ENCODE data around the gene MZB1.

MZB1 gene

DNA sequence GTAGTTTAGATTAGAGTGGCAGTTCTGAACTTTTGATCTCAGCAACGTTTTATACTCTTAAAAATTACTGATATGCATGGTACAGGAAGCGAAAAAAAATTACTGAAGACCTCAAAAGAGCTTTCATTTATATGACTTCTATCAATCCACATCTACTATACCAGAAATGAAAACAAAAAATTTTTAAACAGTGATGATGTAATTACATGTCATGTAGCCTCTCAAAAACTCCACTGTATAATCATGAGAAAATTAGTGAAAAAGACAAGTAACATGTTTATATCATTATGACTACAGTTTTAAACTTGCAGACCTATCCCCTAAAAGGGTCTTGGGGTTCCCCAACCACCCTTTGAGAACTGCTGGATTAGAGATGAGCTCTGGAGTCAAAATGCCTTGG, 40.3 kb upstream of the MZB1 start:
- Histone ChIP-seq H3K36me3 (ENCODE audit: control insufficient read depth, insufficient read depth, low read length) (peaks cover 3% of the 10 kb centered on the region), H3K27me3 (replicated peaks; ENCODE audit: control insufficient read depth, insufficient read depth, low read length) (no peaks in the 10 kb centered on the region), H3K4me3 (replicated peaks; ENCODE audit: low read depth, low read length) (no peak overlapping the region)
- DNase-seq (ENCODE audit: extremely low read depth, insufficient read length): no peak
- TF ChIP-seq, protein P1, sequence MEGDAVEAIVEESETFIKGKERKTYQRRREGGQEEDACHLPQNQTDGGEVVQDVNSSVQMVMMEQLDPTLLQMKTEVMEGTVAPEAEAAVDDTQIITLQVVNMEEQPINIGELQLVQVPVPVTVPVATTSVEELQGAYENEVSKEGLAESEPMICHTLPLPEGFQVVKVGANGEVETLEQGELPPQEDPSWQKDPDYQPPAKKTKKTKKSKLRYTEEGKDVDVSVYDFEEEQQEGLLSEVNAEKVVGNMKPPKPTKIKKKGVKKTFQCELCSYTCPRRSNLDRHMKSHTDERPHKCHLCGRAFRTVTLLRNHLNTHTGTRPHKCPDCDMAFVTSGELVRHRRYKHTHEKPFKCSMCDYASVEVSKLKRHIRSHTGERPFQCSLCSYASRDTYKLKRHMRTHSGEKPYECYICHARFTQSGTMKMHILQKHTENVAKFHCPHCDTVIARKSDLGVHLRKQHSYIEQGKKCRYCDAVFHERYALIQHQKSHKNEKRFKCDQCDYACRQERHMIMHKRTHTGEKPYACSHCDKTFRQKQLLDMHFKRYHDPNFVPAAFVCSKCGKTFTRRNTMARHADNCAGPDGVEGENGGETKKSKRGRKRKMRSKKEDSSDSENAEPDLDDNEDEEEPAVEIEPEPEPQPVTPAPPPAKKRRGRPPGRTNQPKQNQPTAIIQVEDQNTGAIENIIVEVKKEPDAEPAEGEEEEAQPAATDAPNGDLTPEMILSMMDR (IDR thresholded peaks at IDR 0.05; ENCODE audit: insufficient read depth, low read length, poor library complexity, severe bottlenecking): no peak

DNA sequence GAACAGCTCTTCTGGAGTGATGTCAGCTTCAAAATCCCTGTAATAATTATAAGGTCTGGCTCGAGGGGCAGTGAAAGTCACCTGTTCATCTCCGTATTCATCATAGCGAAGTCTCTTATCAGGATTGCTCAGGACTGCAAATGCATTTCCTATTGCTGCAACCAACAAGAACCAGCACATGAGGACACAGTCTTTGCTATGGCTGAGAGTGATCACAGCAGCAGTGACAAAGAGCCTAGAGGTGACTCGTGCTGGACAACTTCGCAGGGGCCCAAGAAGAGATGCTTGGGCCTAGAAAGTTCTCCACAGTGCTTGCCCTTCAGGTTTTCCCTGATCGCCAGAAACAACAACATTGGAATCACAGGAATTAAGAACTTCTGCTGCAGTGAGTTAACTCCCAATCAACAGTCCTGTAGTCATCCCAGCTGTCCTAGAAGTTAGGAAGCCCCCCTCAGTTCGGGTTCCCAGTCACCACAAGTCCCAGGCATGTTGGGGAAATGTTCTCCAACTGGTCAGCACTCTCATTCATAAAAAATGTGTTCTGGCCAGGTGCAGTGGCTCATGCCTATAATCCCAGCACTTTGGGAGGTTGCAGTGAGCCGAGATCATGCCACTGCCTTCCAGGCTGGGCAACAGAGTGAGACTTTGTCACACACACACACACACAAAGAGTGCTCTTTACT, 36.6 kb upstream of the MZB1 start:
- no peaks in the 10 kb centered on the region for H3K27me3 ChIP-seq (replicated peaks; ENCODE audit: control insufficient read depth, insufficient read depth, low read length)
- peaks cover 4% of the 10 kb centered on the region for H3K36me3 ChIP-seq (ENCODE audit: control insufficient read depth, insufficient read depth, low read length)
- TF ChIP-seq, protein P1 (IDR thresholded peaks at IDR 0.05; ENCODE audit: insufficient read depth, low read length, poor library complexity, severe bottlenecking): no peak
- no peak overlapping the region for H3K4me3 ChIP-seq (replicated peaks; ENCODE audit: low read depth, low read length)
- DNase-seq (ENCODE audit: extremely low read depth, insufficient read length): no peak

DNA sequence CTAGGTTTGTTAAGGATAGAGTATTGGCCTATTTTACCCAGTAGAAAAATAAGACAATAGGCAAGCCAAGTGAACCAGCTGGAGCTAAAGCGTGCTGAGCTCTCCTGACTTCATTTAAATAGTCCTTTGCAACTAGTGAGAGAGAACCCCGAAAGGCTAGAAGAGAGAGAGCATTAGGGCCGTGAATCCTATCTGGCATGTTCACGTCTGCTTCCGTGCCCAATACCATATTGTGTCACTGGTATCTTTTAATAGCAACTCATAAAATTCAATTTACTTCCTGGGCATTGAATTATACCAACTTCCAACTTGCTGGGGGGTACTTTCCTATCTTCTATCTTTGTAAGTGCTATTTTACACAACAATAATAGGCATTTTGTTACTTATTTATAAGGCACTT, 35.8 kb upstream of the MZB1 start:
- Histone ChIP-seq H3K4me3 (replicated peaks; ENCODE audit: low read depth, low read length) (no peak overlapping the region), H3K27me3 (replicated peaks; ENCODE audit: control insufficient read depth, insufficient read depth, low read length) (no peaks in the 10 kb centered on the region), H3K36me3 (ENCODE audit: control insufficient read depth, insufficient read depth, low read length) (peaks cover 4% of the 10 kb centered on the region)
- no peak for DNase-seq (ENCODE audit: extremely low read depth, insufficient read length)
- TF ChIP-seq, protein P1 (IDR thresholded peaks at IDR 0.05; ENCODE audit: insufficient read depth, low read length, poor library complexity, severe bottlenecking): no peak

DNA sequence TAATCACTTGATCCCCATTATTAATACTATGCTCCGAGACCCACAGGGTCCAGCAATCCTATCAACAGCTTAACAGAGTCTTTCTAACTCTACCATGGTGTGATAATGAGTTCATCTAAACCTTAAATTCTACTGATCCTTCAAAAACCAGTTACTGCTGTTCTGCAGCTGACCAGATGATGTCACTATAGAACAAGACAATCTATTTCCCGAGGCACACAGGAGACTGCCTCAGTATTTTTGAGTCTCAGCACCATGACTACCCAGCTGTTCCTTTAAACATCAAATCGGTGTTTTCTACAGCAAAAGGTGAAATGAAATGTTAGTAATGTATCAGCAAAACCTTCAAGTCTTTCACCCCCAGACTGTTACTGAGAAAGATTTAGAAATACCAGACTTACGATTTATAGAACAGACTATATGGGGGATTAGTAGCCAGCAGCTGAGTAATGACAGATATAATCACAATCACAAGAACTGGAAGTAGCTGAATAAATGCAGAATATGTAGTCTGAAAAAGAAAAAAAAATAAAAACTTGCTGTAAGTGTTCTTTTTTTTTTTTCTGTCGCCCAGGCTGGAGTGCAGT, 32.7 kb upstream of the MZB1 start:
- Histone ChIP-seq H3K4me3 (replicated peaks; ENCODE audit: low read depth, low read length) (no peak overlapping the region), H3K36me3 (ENCODE audit: control insufficient read depth, insufficient read depth, low read length) (peaks cover 1% of the 10 kb centered on the region), H3K27me3 (replicated peaks; ENCODE audit: control insufficient read depth, insufficient read depth, low read length) (no peaks in the 10 kb centered on the region)
- no peak for DNase-seq (ENCODE audit: extremely low read depth, insufficient read length)
- TF ChIP-seq, protein P1 (IDR thresholded peaks at IDR 0.05; ENCODE audit: insufficient read depth, low read length, poor library complexity, severe bottlenecking): peak; percentile 77

DNA sequence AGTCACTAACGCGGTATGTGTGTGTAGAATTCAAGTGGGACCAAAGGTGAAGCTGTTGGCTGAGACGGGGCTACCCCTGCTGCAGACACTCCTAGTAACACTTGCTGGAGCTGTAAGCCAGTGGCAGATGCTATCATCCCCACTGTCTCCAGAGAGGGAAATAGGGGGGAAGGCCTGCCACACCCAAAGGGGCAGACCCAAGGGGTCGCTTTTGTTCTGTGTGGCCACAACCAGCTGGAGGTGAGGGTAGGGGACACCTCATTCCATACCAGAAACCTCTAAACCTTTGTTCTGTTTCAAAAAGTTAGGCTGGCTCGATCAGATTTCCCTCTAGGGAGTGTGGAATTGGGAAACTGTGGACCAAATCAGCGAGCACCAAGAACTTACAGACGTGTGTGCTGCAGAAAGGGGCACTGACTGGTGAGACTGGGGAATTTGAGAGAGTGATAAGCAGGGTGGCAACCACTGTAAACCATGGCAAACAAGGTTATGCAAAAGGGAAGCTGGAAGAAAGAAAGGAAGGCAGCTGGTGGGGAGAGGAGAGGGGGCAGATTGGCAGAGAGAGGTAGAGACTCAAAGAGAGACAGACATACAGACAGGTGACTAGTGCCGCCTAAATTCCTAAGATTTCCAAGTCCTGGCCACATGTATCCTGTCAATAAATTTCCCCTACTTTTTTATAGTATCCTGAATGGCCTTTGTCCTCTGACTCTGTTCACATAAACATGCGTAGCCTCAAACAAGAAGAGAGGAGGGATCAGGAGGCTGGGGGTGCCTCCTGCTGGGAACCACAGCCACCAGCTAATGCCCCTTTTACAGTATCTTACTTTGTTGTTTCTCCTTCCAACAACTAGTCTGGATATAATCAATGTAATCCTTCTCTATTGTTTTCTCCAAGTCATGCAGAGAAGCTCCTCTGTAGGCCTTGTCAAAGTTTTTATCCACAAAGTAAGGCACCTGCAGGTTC, 29.8 kb upstream of the MZB1 start:
- TF ChIP-seq, protein P1 (IDR thresholded peaks at IDR 0.05; ENCODE audit: insufficient read depth, low read length, poor library complexity, severe bottlenecking): no peak
- H3K27me3 ChIP-seq (replicated peaks; ENCODE audit: control insufficient read depth, insufficient read depth, low read length): no peaks in the 10 kb centered on the region
- no peak overlapping the region for H3K4me3 ChIP-seq (replicated peaks; ENCODE audit: low read depth, low read length)
- no peak for DNase-seq (ENCODE audit: extremely low read depth, insufficient read length)
- no peaks in the 10 kb centered on the region; the same call in 1 of the 2 replicates for H3K36me3 ChIP-seq (ENCODE audit: control insufficient read depth, insufficient read depth, low read length)
